Skeletal muscle satellite cell (primary cell): ENCODE data around the gene ZNF799. TPM values are rescaled to one million over a fixed set of nuclear protein-coding genes. Genes with fewer than 3 reads are reported as not detected.
"Not testable (repeated sequence)": the region's sequence is repeated elsewhere in the genome, so short reads cannot be mapped to it uniquely, and the experiment has no call there.

ENCODE experiments used
- H3K27me3 ChIP-seq: 2 replicates; pipeline ENCODE4 v1.7.0; 2013; ENCODE audit warnings: low read length; ENCODE audit not compliant: control insufficient read depth, insufficient read depth
- H3K36me3 ChIP-seq: 2 replicates; pipeline ENCODE4 v1.7.0; 2013; ENCODE audit warnings: mild to moderate bottlenecking, control low read depth, low read length; ENCODE audit not compliant: insufficient read depth
- H3K4me1 ChIP-seq: 2 replicates; pipeline ENCODE4 v1.7.0; 2013; ENCODE audit warnings: low read length; ENCODE audit not compliant: control insufficient read depth, insufficient read depth
- H3K4me2 ChIP-seq: 2 replicates; pipeline ENCODE4 v1.7.0; 2013; ENCODE audit warnings: mild to moderate bottlenecking, low read length
- H3K4me3 ChIP-seq: 2 replicates; pipeline ENCODE4 v1.7.0; 2013; ENCODE audit warnings: low read length
- H3K9ac ChIP-seq: 2 replicates; pipeline ENCODE4 v1.7.0; 2013; ENCODE audit warnings: mild to moderate bottlenecking, low read depth, low read length, moderate library complexity
- H3K9me3 ChIP-seq: replicated peaks from 2 replicates; pipeline ENCODE4 v1.7.0; 2013; ENCODE audit warnings: mild to moderate bottlenecking, control low read depth, low read length
- total RNA-seq: library from RNA; depleted of rRNA; stranded (reverse); fragments of >200 nt; gene quantifications from 2 replicates; pipeline ENCODE4 v1.2.3, GENCODE V29; 2012; rRNA removed

The ZNF799 gene
- 3.0 and 3.1 TPM in 2 replicates for total RNA-seq

- Histone ChIP-seq H3K9me3 (no peaks in the 10 kb centered on the region), H3K4me3 (peak within 1 kb of the TSS; percentile 90), H3K27me3 (no peaks in the 10 kb centered on the region), H3K36me3 (no peaks in the 10 kb centered on the region), H3K4me2 (peak within 1 kb of the TSS; percentile 99), H3K9ac (peak within 1 kb of the TSS; percentile 80), H3K4me1 (no peaks in the 10 kb centered on the region)
These were observed at the start of gene ZNF799 for GRCh38 chr19:12400633-12401502. Gene ZNF799, minus strand, starts transcription at chr19:12401271. Its CDS starts 201 bp downstream, at chr19:12401070.

DNA sequence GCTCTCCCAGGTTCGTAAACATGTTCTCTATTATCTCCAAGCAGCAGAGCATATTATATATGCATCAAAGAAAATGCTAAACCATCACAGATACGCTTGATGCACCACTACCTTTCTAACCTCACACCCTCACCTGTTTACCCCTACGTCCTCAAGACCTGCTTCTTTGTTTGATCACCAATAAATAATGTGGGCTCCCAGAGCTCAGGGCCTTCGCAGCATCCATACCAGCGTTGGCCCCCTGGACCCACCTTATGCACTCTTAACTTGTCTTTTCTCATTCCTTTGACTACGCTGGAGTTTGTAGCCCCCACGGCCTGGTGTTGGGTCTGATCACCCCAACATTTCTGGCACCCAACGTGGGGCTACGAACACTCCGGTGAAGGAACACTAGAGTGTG lies 49.8 kb upstream of the ZNF799 start:
- Histone ChIP-seq H3K4me1 (no peaks in the 10 kb centered on the region), H3K36me3 (no peaks in the 10 kb centered on the region), H3K9ac (no peak overlapping the region), H3K4me3 (no peak overlapping the region), H3K27me3 (no peaks in the 10 kb centered on the region), H3K9me3 (peaks cover 11% of the 10 kb centered on the region), H3K4me2 (no peak overlapping the region)

DNA sequence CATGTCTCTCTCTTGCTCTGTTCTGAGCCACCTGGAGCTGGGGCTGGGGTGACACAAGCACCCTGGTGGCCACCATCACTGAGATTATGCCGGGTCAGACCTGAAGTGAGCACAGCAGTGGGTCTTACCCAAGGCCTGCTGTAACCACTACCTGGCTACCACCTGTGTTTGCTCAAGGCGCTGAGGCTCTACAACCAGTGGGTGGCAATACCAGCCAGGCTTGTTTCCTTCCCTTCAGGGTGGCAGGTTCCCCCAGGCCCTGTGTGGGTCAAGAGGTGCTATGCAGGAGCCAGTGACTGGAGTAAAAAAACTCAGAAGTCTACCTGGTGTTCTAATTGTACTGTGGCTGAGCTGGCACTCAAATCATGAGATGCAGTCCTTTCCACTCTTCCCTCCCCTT lies 47.7 kb upstream of the ZNF799 start:
- peaks cover 11% of the 10 kb centered on the region for H3K9me3 ChIP-seq
- H3K4me2 ChIP-seq: no peak overlapping the region

GRCh38 chr19:12440541-12441316 lies 39.7 kb upstream of the ZNF799 start, which contains the start of gene ZNF443:
Gene ZNF443, minus strand, starts transcription at chr19:12441021. Its CDS starts 107 bp downstream, at chr19:12440914.
- H3K9ac ChIP-seq: peak within 1 kb of the TSS; percentile 85

More for the DNA sequence above, 47.7 kb upstream of the ZNF799 start:
- Histone ChIP-seq H3K36me3 (no peaks in the 10 kb centered on the region), H3K27me3 (no peaks in the 10 kb centered on the region), H3K9ac (no peak overlapping the region), H3K4me3 (no peak overlapping the region), H3K4me1 (no peaks in the 10 kb centered on the region)

GRCh38 chr19:12439686-12440540 lies 38.8 kb upstream of the ZNF799 start:
- not testable (repeated sequence) for H3K4me1 ChIP-seq, H3K9me3 ChIP-seq, H3K36me3 ChIP-seq, H3K27me3 ChIP-seq
- peak overlapping the region; percentile 85 for H3K9ac ChIP-seq
- H3K4me3 ChIP-seq: peak overlapping the region; percentile 100
- H3K4me2 ChIP-seq: peak overlapping the region; percentile 93

More at GRCh38 chr19:12440541-12441316, 39.7 kb upstream of the ZNF799 start, which contains the start of gene ZNF443:
- no peaks in the 10 kb centered on the region for H3K9me3 ChIP-seq
- peak within 1 kb of the TSS; percentile 100 for H3K4me3 ChIP-seq
- no peaks in the 10 kb centered on the region for H3K27me3 ChIP-seq
- H3K36me3 ChIP-seq: no peaks in the 10 kb centered on the region
- H3K4me2 ChIP-seq: peak within 1 kb of the TSS; percentile 93
- no peaks in the 10 kb centered on the region for H3K4me1 ChIP-seq

GRCh38 chr19:12430726-12431299 lies 29.7 kb upstream of the ZNF799 start:
- H3K36me3 ChIP-seq: peaks cover 16% of the 10 kb centered on the region
- not testable (repeated sequence) for H3K27me3 ChIP-seq, H3K4me3 ChIP-seq, H3K9me3 ChIP-seq, H3K9ac ChIP-seq, H3K4me1 ChIP-seq, H3K4me2 ChIP-seq

- Histone ChIP-seq H3K36me3 (peaks cover 7% of the 10 kb centered on the region), H3K9me3 (peaks cover 5% of the 10 kb centered on the region), H3K9ac (no peak overlapping the region), H3K27me3 (no peaks in the 10 kb centered on the region), H3K4me2 (no peak overlapping the region), H3K4me1 (no peaks in the 10 kb centered on the region), H3K4me3 (no peak overlapping the region)
These were observed 24.8 kb upstream of the ZNF799 start for GRCh38 chr19:12425888-12426274.

DNA sequence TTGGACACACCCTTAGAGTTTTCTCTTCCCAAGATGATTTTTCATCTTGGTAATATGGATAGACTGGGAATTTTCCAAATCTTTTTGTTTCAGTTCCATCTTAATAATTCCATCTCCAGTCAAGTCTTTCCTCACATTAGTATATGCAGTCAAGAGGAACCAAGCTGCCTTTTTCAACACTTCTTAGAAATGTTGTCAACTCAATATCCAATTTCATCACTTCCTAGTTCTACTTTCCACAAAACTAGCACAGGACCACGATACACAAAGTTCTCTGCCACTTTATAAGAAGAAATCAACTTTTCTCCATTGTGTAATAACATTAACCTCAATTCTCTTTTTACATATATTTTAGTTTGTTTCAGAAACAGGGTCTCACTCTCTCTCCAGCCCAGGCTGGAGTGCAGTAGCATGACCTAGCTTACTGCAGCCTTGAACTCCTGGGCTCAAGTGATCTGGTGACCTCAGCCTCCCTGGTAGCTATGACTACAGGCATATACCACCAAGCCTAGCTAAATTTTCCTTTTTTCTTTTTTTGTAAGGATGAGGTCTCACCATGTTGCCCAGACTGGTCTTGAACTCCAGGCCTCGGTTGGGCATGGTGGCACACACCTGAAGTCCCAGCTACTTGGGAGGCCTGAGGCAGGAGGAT lies 24.3 kb upstream of the ZNF799 start:
- peaks cover 2% of the 10 kb centered on the region for H3K36me3 ChIP-seq
- no peak overlapping the region for H3K4me3 ChIP-seq
- peaks cover 1% of the 10 kb centered on the region for H3K9me3 ChIP-seq
- H3K4me1 ChIP-seq: no peaks in the 10 kb centered on the region
- no peak overlapping the region for H3K4me2 ChIP-seq
- H3K9ac ChIP-seq: no peak overlapping the region
- H3K27me3 ChIP-seq: no peaks in the 10 kb centered on the region

DNA sequence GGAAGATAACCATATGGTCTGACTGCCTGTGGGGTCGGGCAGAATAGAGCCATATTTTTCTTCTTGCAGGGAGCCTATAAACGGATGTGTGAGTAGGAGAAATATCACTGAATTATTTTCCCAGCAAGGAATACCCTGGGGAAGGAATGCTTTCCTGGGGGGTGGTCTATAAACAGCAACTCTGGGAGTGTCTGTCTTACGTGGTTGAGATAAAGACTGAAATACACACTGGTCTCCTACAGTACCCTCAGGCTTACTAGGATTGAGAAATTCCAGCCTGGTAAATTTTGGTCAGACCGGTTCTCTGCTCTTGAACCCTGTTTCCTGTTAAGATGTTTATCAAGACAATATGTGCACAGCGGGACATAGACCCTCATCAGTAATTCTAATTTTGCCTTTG lies 16.2 kb upstream of the ZNF799 start:
- not testable (repeated sequence) for H3K4me1 ChIP-seq, H3K9ac ChIP-seq, H3K27me3 ChIP-seq, H3K4me3 ChIP-seq, H3K4me2 ChIP-seq, H3K9me3 ChIP-seq, H3K36me3 ChIP-seq

DNA sequence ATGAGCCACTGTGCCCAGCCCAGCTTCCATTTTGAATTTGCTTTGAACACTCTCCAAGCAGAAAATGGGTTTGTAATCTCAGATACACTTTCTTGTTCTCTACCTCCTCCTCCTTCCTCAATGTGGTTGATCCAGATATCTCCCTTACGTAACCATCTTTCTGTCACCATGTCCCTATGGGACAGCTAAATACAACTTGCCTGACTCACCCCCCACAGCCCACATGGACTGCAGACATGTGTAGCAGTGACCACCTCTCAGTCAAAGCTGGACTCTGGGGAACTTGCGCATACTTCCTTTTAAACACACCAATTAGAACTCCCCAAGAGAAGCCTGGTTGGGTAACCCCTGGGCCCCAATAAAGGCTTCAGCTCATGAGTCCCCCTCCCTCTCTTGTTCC lies 10.8 kb upstream of the ZNF799 start:
- H3K36me3 ChIP-seq: no peaks in the 10 kb centered on the region
- H3K9ac ChIP-seq: no peak overlapping the region
- no peaks in the 10 kb centered on the region for H3K4me1 ChIP-seq
- no peak overlapping the region for H3K4me2 ChIP-seq
- no peak overlapping the region for H3K4me3 ChIP-seq
- H3K27me3 ChIP-seq: no peaks in the 10 kb centered on the region
- H3K9me3 ChIP-seq: no peaks in the 10 kb centered on the region
